Raji (cell line): ENCODE data around the gene TNXB.

ENCODE experiments used
- POLR2A ChIP-seq: IDR thresholded peaks from 2 replicates; pipeline ENCODE4 v1.6.1; 2011; ENCODE audit warnings: low read depth, low read length, control low read depth; ENCODE audit not compliant: insufficient read depth

Gene TNXB

GRCh38 chr6:32118782-32119628 lies 9.9 kb upstream of the TNXB start:
- TF ChIP-seq POLR2A = no peak

GRCh38 chr6:32117461-32117860 lies 8.3 kb upstream of the TNXB start:
- no peak for TF ChIP-seq POLR2A

- TF ChIP-seq POLR2A = no peak
These were observed 7.5 kb upstream of the TNXB start for GRCh38 chr6:32116674-32117073.

GRCh38 chr6:32115623-32116022 lies 6.5 kb upstream of the TNXB start:
- TF ChIP-seq POLR2A = no peak

GRCh38 chr6:32114796-32115195 lies 5.7 kb upstream of the TNXB start:
- no peak for TF ChIP-seq POLR2A

GRCh38 chr6:32113386-32114352 lies 4.5 kb upstream of the TNXB start:
- TF ChIP-seq POLR2A = no peak

GRCh38 chr6:32112431-32112980 lies 3.4 kb upstream of the TNXB start:
- no peak for TF ChIP-seq POLR2A

GRCh38 chr6:32111424-32112066 lies 2.4 kb upstream of the TNXB start:
- no peak for TF ChIP-seq POLR2A

- TF ChIP-seq POLR2A = no peak
These were observed 1.5 kb upstream of the TNXB start for GRCh38 chr6:32110632-32111031.

GRCh38 chr6:32109765-32110160 lies 625 bp upstream of the TNXB start:
- no peak for TF ChIP-seq POLR2A

GRCh38 chr6:32108727-32109113 lies 418 bp downstream of the TNXB start:
- no peak for TF ChIP-seq POLR2A

GRCh38 chr6:32108094-32108627 lies 977 bp downstream of the TNXB start:
- TF ChIP-seq POLR2A = no peak

- no peak for TF ChIP-seq POLR2A
These were observed 1.7 kb downstream of the TNXB start for GRCh38 chr6:32107406-32107805.

GRCh38 chr6:32105433-32105832 lies 3.7 kb downstream of the TNXB start:
- TF ChIP-seq POLR2A = no peak

- TF ChIP-seq POLR2A = no peak
These were observed 6.9 kb downstream of the TNXB start for GRCh38 chr6:32102255-32102654.

- no peak for TF ChIP-seq POLR2A
These were observed 11.8 kb downstream of the TNXB start for GRCh38 chr6:32097364-32097763.
